ENCODE results near the gene ALDH1A2.

ALDH1A2 gene

GRCh38 chr15:57927091-57927631 is 138.3 kb downstream of the ALDH1A2 start:
- H3K36me3 ChIP-seq (ENCODE audit: control insufficient read depth in 1 of 2, insufficient read depth in 2 of 2, low read length in 2 of 2): no peaks in the 10 kb centered on the region
- no peak overlapping the region for H3K27ac ChIP-seq (ENCODE audit: low read length)
- peaks cover 0 to 10% of the 10 kb centered on the region in 2 donors for H3K4me1 ChIP-seq (ENCODE audit: control insufficient read depth in 1 of 2, insufficient read depth in 2 of 2, low read length in 2 of 2)

GRCh38 chr15:57925650-57926049 is 139.9 kb downstream of the ALDH1A2 start:
- no peaks in the 10 kb centered on the region for H3K36me3 ChIP-seq (ENCODE audit: control insufficient read depth in 1 of 2, insufficient read depth in 2 of 2, low read length in 2 of 2)
- H3K27ac ChIP-seq (ENCODE audit: low read length): no peak overlapping the region
- no peaks in the 10 kb centered on the region for H3K9me3 ChIP-seq (ENCODE audit: control insufficient read depth in 1 of 2, low read length in 2 of 2)
- no peak overlapping the region for H3K4me3 ChIP-seq (ENCODE audit: low read depth in 1 of 2, low read length in 2 of 2)
- H3K27me3 ChIP-seq (ENCODE audit: low read depth, low read length): no peaks in the 10 kb centered on the region
- peaks cover 4 to 11% of the 10 kb centered on the region in 2 donors for H3K4me1 ChIP-seq (ENCODE audit: control insufficient read depth in 1 of 2, insufficient read depth in 2 of 2, low read length in 2 of 2)

More at GRCh38 chr15:57927091-57927631, 138.3 kb downstream of the ALDH1A2 start:
- Histone ChIP-seq H3K27me3 (ENCODE audit: low read depth, low read length) (no peaks in the 10 kb centered on the region), H3K4me3 (ENCODE audit: low read depth in 1 of 2, low read length in 2 of 2) (no peak overlapping the region), H3K9me3 (ENCODE audit: control insufficient read depth in 1 of 2, low read length in 2 of 2) (no peaks in the 10 kb centered on the region)

- Histone ChIP-seq H3K27ac (ENCODE audit: low read length) (no peak overlapping the region), H3K36me3 (ENCODE audit: control insufficient read depth in 1 of 2, insufficient read depth in 2 of 2, low read length in 2 of 2) (no peaks in the 10 kb centered on the region), H3K9me3 (ENCODE audit: control insufficient read depth in 1 of 2, low read length in 2 of 2) (no peaks in the 10 kb centered on the region), H3K27me3 (ENCODE audit: low read depth, low read length) (no peaks in the 10 kb centered on the region), H3K4me3 (ENCODE audit: low read depth in 1 of 2, low read length in 2 of 2) (no peak overlapping the region), H3K4me1 (ENCODE audit: control insufficient read depth in 1 of 2, insufficient read depth in 2 of 2, low read length in 2 of 2) (peaks cover 4 to 11% of the 10 kb centered on the region in 2 donors)
Observed at GRCh38 chr15:57924598-57924997, 140.9 kb downstream of the ALDH1A2 start.

- H3K36me3 ChIP-seq (ENCODE audit: control insufficient read depth in 1 of 2, insufficient read depth in 2 of 2, low read length in 2 of 2): no peaks in the 10 kb centered on the region
- no peak overlapping the region for H3K4me3 ChIP-seq (ENCODE audit: low read depth in 1 of 2, low read length in 2 of 2)
- peaks cover 4 to 11% of the 10 kb centered on the region in 2 donors for H3K4me1 ChIP-seq (ENCODE audit: control insufficient read depth in 1 of 2, insufficient read depth in 2 of 2, low read length in 2 of 2)
- no peak overlapping the region for H3K27ac ChIP-seq (ENCODE audit: low read length)
- no peaks in the 10 kb centered on the region for H3K9me3 ChIP-seq (ENCODE audit: control insufficient read depth in 1 of 2, low read length in 2 of 2)
- no peaks in the 10 kb centered on the region for H3K27me3 ChIP-seq (ENCODE audit: low read depth, low read length)
Observed at GRCh38 chr15:57923750-57924149, 141.8 kb downstream of the ALDH1A2 start.

GRCh38 chr15:57923306-57923705 is 142.2 kb downstream of the ALDH1A2 start:
- H3K4me1 ChIP-seq (ENCODE audit: control insufficient read depth in 1 of 2, insufficient read depth in 2 of 2, low read length in 2 of 2): peaks cover 4 to 11% of the 10 kb centered on the region in 2 donors
- H3K36me3 ChIP-seq (ENCODE audit: control insufficient read depth in 1 of 2, insufficient read depth in 2 of 2, low read length in 2 of 2): no peaks in the 10 kb centered on the region
- H3K9me3 ChIP-seq (ENCODE audit: control insufficient read depth in 1 of 2, low read length in 2 of 2): no peaks in the 10 kb centered on the region
- no peak overlapping the region for H3K4me3 ChIP-seq (ENCODE audit: low read depth in 1 of 2, low read length in 2 of 2)
- no peak overlapping the region for H3K27ac ChIP-seq (ENCODE audit: low read length)
- no peaks in the 10 kb centered on the region for H3K27me3 ChIP-seq (ENCODE audit: low read depth, low read length)

GRCh38 chr15:57922776-57923175 is 142.7 kb downstream of the ALDH1A2 start:
- no peaks in the 10 kb centered on the region for H3K27me3 ChIP-seq (ENCODE audit: low read depth, low read length)
- no peaks in the 10 kb centered on the region for H3K9me3 ChIP-seq (ENCODE audit: control insufficient read depth in 1 of 2, low read length in 2 of 2)
- peaks cover 4 to 11% of the 10 kb centered on the region in 2 donors for H3K4me1 ChIP-seq (ENCODE audit: control insufficient read depth in 1 of 2, insufficient read depth in 2 of 2, low read length in 2 of 2)
- no peak overlapping the region for H3K27ac ChIP-seq (ENCODE audit: low read length)
- H3K4me3 ChIP-seq (ENCODE audit: low read depth in 1 of 2, low read length in 2 of 2): no peak overlapping the region
- H3K36me3 ChIP-seq (ENCODE audit: control insufficient read depth in 1 of 2, insufficient read depth in 2 of 2, low read length in 2 of 2): no peaks in the 10 kb centered on the region

GRCh38 chr15:57921371-57921770 is 144.1 kb downstream of the ALDH1A2 start:
- Histone ChIP-seq H3K36me3 (ENCODE audit: control insufficient read depth in 1 of 2, insufficient read depth in 2 of 2, low read length in 2 of 2) (no peaks in the 10 kb centered on the region), H3K27ac (ENCODE audit: low read length) (no peak overlapping the region), H3K9me3 (ENCODE audit: control insufficient read depth in 1 of 2, low read length in 2 of 2) (no peaks in the 10 kb centered on the region), H3K4me1 (ENCODE audit: control insufficient read depth in 1 of 2, insufficient read depth in 2 of 2, low read length in 2 of 2) (peaks cover 4 to 11% of the 10 kb centered on the region in 2 donors), H3K4me3 (ENCODE audit: low read depth in 1 of 2, low read length in 2 of 2) (no peak overlapping the region), H3K27me3 (ENCODE audit: low read depth, low read length) (no peaks in the 10 kb centered on the region)

- H3K36me3 ChIP-seq (ENCODE audit: control insufficient read depth in 1 of 2, insufficient read depth in 2 of 2, low read length in 2 of 2): no peaks in the 10 kb centered on the region
- peaks cover 4 to 11% of the 10 kb centered on the region in 2 donors for H3K4me1 ChIP-seq (ENCODE audit: control insufficient read depth in 1 of 2, insufficient read depth in 2 of 2, low read length in 2 of 2)
- H3K27ac ChIP-seq (ENCODE audit: low read length): no peak overlapping the region
- no peaks in the 10 kb centered on the region for H3K9me3 ChIP-seq (ENCODE audit: control insufficient read depth in 1 of 2, low read length in 2 of 2)
- H3K27me3 ChIP-seq (ENCODE audit: low read depth, low read length): no peaks in the 10 kb centered on the region
- no peak overlapping the region for H3K4me3 ChIP-seq (ENCODE audit: low read depth in 1 of 2, low read length in 2 of 2)
Observed at GRCh38 chr15:57920911-57921310, 144.6 kb downstream of the ALDH1A2 start.

GRCh38 chr15:57919754-57920153 is 145.8 kb downstream of the ALDH1A2 start:
- Histone ChIP-seq H3K9me3 (ENCODE audit: control insufficient read depth in 1 of 2, low read length in 2 of 2) (no peaks in the 10 kb centered on the region), H3K4me1 (ENCODE audit: control insufficient read depth in 1 of 2, insufficient read depth in 2 of 2, low read length in 2 of 2) (peaks cover 4 to 11% of the 10 kb centered on the region in 2 donors), H3K36me3 (ENCODE audit: control insufficient read depth in 1 of 2, insufficient read depth in 2 of 2, low read length in 2 of 2) (no peaks in the 10 kb centered on the region), H3K27ac (ENCODE audit: low read length) (no peak overlapping the region), H3K4me3 (ENCODE audit: low read depth in 1 of 2, low read length in 2 of 2) (no peak overlapping the region), H3K27me3 (ENCODE audit: low read depth, low read length) (no peaks in the 10 kb centered on the region)

GRCh38 chr15:57917998-57918397 is 147.5 kb downstream of the ALDH1A2 start:
- Histone ChIP-seq H3K9me3 (ENCODE audit: control insufficient read depth in 1 of 2, low read length in 2 of 2) (no peaks in the 10 kb centered on the region), H3K27me3 (ENCODE audit: low read depth, low read length) (no peaks in the 10 kb centered on the region), H3K36me3 (ENCODE audit: control insufficient read depth in 1 of 2, insufficient read depth in 2 of 2, low read length in 2 of 2) (no peaks in the 10 kb centered on the region), H3K27ac (ENCODE audit: low read length) (no peak overlapping the region), H3K4me1 (ENCODE audit: control insufficient read depth in 1 of 2, insufficient read depth in 2 of 2, low read length in 2 of 2) (peaks cover 4 to 10% of the 10 kb centered on the region in 2 donors), H3K4me3 (ENCODE audit: low read depth in 1 of 2, low read length in 2 of 2) (no peak overlapping the region)

- Histone ChIP-seq H3K27ac (ENCODE audit: low read length) (no peak overlapping the region), H3K36me3 (ENCODE audit: control insufficient read depth in 1 of 2, insufficient read depth in 2 of 2, low read length in 2 of 2) (no peaks in the 10 kb centered on the region), H3K4me1 (ENCODE audit: control insufficient read depth in 1 of 2, insufficient read depth in 2 of 2, low read length in 2 of 2) (peaks cover 0 to 4% of the 10 kb centered on the region in 2 donors), H3K9me3 (ENCODE audit: control insufficient read depth in 1 of 2, low read length in 2 of 2) (no peaks in the 10 kb centered on the region), H3K27me3 (ENCODE audit: low read depth, low read length) (no peaks in the 10 kb centered on the region), H3K4me3 (ENCODE audit: low read depth in 1 of 2, low read length in 2 of 2) (no peak overlapping the region)
Observed at GRCh38 chr15:57916695-57917094, 148.8 kb downstream of the ALDH1A2 start.
